HTR-8/SVneo (cell line): ENCODE measurements around the gene OXER1.
A peak's percentile ranks its signal among the peaks of the same experiment; 100 is the strongest.

Experiments
- DNase-seq: peaks from one replicate; pipeline ENCODE4 v3.0.0; 2011; ENCODE audit warnings: low spot score, mixed read lengths; ENCODE audit not compliant: insufficient read length
- FAIRE-seq: peaks from 2 replicates; lab custom pipeline; 2011; peaks lifted over from hg19 to GRCh38; lab: Jason Lieb, UNC

OXER1 gene

GRCh38 chr2:42795275-42795674, 31.3 kb upstream of the OXER1 start:
- DNase-seq: no peak
- FAIRE-seq: no peak

DNA sequence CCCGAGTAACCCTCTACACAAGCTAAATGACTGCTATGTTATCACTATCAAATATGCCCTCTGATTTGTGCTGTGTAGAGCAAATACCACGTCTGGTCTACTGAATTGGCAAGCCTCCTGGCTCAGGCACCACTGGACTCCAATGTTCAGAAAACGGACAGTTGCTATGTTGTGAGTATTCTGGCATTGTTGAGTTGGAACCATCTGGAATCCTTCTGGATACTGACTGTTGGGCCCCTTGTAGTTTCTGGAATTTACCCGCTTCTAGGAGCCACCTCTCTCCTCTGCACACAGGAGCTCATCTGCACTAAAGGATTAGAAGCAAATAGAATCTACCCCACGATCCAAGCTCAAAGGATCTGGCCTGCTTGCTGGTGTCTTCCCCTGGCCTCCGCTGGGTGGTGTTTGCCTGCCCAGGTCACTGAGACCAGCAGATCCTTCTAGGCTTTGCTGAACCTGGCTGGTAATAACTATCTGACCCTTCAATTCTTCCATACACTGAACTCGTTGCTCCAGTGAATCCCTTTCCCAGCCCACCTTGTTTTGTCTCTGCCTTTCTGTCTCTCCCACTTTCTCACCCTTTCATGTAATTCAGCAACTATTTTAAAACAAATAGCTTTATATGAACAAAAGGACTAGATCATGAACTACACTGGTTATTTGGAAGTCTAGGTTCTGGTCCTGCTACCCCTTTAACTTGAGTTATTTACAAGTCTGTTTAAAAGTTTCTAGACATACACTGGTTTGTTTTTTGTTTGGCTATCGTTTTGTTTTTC, 30.5 kb upstream of the OXER1 start:
- FAIRE-seq: no peak
- no peak for DNase-seq

GRCh38 chr2:42793334-42794270, 29.7 kb upstream of the OXER1 start:
- DNase-seq (peak; percentile 26), FAIRE-seq (no peak)

DNA sequence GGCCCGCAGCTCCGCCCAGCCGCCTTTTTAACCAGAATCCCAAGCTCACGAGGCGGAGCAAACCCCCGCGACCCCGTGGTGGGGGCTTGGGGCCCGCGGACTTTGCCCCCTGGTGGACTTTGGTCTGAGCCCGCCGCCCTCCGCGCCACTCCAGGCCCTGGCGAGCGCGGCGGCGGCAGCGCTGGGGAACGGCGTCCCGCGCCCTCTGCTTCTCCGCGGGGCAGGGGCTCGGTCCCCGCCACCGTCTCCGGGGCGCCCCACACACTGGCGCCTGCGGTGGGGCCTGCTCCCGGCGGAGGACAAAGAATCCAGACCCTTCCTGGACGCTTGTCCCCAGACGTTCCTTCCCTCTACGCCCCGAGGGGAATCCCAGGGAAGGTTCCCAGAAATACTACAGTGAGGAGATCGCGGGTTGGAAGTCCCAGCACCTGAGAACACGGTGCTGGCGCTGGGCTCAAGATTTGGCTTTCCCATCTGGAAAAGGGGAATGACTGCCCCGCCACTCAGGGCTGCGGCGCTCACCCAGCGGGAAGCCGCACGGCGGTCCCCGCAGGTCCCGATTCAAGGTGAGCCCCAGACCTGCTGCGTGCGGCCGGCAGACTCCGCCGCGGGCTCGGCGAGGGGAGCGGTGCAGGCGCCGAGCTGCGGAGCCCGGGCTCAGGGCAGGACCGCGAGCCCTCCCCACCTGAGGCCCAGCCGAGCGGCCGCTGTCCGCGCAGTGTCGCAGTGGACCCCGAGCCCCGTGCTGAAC, 28.8 kb upstream of the OXER1 start, which contains the start of gene HAAO:
Gene HAAO (minus strand): TSS at position 1 of the 751 bp plus-strand sequence. CDS start 47 bp downstream, outside the sequence.
- no peak for FAIRE-seq
- peak; percentile 52 for DNase-seq

DNA sequence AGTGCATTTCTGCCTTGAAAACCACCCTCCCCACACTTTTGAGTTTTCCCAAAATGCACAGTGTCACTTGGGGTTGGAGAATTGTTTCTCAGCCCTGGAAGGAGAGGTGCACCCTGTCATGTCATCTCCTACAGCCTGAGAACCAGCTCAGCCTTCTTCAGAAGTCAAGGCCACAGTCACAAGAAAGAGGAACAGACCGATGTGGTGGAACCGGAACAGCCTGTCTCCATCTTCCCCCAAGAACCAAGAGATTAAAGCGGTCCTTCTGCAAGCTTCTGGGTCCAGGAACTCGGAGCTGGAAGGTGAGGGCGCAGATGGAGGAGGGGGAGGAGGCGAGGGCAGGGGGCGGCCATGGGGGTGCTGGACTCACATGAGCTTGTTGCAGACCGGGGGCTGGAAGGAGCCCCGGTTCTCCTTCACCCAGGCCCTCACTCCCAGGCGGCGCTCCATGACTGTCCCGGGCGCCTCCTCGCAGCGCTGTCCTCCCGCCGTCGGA, 28.2 kb upstream of the OXER1 start:
- no peak for DNase-seq
- FAIRE-seq: no peak

GRCh38 chr2:42791606-42792005, 27.7 kb upstream of the OXER1 start:
- DNase-seq (no peak), FAIRE-seq (no peak)

DNA sequence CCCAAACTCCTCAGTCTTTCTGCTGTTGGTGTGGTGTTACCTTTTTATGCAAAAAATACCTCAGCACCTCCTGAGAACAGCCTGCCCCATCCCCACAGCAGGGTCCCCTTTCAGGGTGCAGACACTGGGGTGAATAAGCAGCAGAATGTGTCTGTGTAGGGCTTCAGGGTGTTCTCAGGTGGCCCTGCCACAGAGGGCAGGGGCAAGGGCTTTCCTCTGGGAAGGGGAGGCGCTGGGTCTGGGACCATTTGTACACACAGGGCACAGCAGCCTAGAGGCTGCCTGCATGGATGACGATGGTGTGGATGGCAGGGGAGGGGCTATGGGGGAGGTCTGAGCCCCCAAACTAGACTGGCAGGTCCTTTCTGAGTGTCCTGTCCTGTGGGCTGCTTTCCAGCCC, 25.8 kb upstream of the OXER1 start:
- FAIRE-seq (no peak), DNase-seq (no peak)

- no peak for DNase-seq
- no peak for FAIRE-seq
Measured at GRCh38 chr2:42788882-42789281, 24.9 kb upstream of the OXER1 start.

GRCh38 chr2:42788478-42788793, 24.5 kb upstream of the OXER1 start:
- DNase-seq (no peak), FAIRE-seq (no peak)

DNA sequence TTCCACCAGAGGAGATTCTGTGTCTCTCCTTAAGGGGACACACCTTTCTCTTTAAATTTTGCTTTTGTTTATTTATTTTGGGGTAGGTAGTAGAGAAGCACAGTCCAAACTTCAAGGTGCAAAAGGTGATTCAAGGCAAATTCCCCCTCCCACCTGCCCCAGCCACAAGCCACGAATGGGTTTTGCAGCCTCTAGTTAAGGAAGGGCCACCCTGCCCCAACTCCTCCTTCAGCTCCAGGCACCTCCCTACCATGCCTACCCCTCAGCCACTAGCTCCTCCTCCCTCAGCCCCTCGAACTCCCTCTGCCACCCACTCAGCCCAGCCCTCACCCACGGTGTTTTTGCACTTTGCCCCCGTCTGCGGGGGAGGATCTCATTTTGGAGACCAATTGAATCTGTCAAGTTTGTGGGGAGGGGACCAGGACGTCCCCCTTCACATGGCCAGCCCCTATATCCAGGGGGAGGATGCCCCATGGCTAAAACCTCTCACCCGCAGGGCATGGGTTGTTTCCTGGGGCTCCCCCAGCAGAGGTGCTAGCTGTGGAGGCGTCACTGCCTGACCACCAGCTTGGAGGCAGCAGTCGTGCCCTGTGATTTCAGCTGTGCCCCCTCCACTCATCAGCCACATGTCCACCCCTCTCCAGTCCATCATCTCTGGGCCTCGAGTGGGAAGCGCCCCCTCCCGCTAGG, 24.0 kb upstream of the OXER1 start:
- peak; percentile 33 for FAIRE-seq
- no peak for DNase-seq

DNA sequence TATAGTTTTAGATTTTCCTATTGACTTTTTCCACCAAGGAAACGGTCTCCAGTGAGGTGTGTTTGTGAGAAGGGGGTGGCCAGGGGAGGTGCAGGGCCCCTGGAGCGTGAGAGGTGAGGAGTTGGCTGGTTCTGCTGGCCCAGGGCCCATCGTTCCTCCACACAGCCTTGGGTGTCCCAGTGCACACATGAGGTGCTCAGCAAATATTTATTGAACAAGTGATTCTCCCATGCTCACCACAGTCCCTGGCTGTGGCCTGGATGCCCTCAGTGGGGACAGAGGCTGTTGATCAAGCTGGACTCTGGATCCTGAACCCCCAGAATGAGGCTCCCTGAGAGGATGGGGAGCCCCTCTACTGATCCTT, 23.5 kb upstream of the OXER1 start:
- FAIRE-seq: no peak
- DNase-seq: no peak

GRCh38 chr2:42786561-42787345, 22.8 kb upstream of the OXER1 start:
- no peak for DNase-seq
- no peak for FAIRE-seq

- FAIRE-seq: no peak
- no peak for DNase-seq
Measured at GRCh38 chr2:42784204-42784880, 20.4 kb upstream of the OXER1 start.

GRCh38 chr2:42783511-42783910, 19.6 kb upstream of the OXER1 start:
- DNase-seq (no peak), FAIRE-seq (no peak)

DNA sequence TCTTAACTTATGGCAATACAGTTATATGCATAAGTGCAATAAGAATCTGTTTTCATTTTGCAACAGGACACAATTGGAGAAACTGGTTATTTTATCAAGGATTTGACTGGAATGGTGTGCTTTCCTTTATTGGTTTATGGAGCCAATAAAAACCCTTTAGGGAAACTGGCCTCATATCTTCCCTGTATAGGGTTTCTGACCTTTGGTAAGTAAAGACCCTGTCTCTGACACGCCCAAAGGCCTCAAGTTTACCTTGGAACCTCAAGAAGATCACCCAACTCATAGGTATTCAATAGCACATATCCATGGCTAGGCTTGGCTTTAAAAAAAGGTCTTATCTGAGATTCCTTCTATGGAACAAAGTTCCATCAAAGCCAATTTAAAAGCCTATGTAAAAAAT, 17.2 kb upstream of the OXER1 start:
- no peak for FAIRE-seq
- DNase-seq: no peak

GRCh38 chr2:42777883-42778805, 14.2 kb upstream of the OXER1 start:
- DNase-seq: no peak
- FAIRE-seq: no peak

DNA sequence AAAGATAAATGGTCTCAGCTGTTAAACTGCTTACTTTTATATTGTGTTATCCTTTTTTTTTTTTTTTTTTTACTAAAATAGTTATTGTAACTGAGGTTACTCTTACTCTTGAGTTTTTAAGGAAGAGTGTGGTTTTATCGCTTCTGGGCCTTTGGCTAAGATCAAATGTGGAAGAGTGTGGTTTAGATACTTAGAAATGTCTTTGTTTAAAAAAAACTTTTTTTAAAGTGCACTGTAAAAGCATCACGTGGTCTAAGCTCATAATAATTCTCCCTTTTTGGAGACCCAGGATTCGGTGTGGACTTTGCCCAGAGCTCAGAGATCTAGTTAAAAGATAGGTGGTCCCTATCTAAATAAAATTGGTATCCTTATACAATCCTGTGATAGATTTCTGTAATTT, 11.9 kb upstream of the OXER1 start:
- DNase-seq (no peak), FAIRE-seq (no peak)

GRCh38 chr2:42775186-42775585, 11.3 kb upstream of the OXER1 start:
- DNase-seq: no peak
- no peak for FAIRE-seq
